Astrocyte of the spinal cord (primary cell): Measurements from ENCODE around the gene CGN.

Experiments
- DNase-seq: peaks from one replicate; pipeline ENCODE4 v3.0.0; 2011; ENCODE audit warnings: low read depth, low spot score
- H3K4me3 ChIP-seq: 2 replicates; pipeline ENCODE4 v1.5.1; 2011; ENCODE audit warnings: low read depth, mild to moderate bottlenecking, low read length, moderate library complexity
- in situ Hi-C: cut with HindIII; loops from 2 replicates; pipeline ENCODE4 v1.10.0; 2017; ENCODE audit warnings: low sequenced_read_pairs
- TF ChIP-seq, protein P1 (sequence below): IDR thresholded peaks from 2 replicates; pipeline ENCODE4 v1.5.1; 2012; ENCODE audit warnings: low read depth, mild to moderate bottlenecking, low read length, inconsistent platforms

Gene CGN

DNA sequence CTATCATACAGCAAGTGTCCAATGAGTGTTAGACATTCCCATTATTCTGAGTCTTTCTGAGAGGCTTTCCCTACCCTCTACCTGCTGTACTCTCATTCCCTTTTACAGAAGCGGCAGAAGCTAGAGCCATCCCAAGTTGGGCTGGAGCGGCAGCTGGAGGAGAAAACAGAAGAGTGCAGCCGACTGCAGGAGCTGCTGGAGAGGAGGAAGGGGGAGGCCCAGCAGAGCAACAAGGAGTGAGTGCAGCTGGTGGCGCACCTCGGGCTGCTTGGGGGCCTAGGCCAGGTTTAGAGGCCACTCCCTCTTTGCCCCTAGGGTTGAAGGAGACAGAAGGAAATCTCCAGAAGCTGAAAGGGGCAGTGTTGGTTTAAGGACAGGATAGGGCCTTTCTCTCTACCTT is 12.1 kb downstream of the CGN start:
- H3K4me3 ChIP-seq: no peak overlapping the region
- DNase-seq: no peak
- in situ Hi-C loops: no loop called here
- TF ChIP-seq, protein P1, sequence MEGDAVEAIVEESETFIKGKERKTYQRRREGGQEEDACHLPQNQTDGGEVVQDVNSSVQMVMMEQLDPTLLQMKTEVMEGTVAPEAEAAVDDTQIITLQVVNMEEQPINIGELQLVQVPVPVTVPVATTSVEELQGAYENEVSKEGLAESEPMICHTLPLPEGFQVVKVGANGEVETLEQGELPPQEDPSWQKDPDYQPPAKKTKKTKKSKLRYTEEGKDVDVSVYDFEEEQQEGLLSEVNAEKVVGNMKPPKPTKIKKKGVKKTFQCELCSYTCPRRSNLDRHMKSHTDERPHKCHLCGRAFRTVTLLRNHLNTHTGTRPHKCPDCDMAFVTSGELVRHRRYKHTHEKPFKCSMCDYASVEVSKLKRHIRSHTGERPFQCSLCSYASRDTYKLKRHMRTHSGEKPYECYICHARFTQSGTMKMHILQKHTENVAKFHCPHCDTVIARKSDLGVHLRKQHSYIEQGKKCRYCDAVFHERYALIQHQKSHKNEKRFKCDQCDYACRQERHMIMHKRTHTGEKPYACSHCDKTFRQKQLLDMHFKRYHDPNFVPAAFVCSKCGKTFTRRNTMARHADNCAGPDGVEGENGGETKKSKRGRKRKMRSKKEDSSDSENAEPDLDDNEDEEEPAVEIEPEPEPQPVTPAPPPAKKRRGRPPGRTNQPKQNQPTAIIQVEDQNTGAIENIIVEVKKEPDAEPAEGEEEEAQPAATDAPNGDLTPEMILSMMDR: no peak

DNA sequence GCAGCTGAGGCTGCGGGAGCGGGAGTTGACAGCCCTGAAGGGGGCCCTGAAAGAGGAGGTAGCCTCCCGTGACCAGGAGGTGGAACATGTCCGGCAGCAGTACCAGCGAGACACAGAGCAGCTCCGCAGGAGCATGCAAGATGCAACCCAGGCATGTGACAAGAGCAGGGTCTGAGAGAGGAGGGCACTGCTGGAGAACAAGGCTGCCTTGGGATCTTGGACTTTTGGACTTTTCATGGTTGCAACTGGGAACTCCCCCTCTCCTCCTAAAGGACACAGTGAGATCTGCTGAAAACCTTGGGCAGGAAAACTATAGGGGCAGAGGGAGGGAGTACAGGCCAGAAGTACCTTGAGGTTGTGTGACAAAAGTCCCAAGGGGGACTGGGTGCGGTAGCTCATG is 13.5 kb downstream of the CGN start:
- H3K4me3 ChIP-seq: no peak overlapping the region
- in situ Hi-C loops: no loop called here
- TF ChIP-seq, protein P1: no peak
- DNase-seq: no peak

DNA sequence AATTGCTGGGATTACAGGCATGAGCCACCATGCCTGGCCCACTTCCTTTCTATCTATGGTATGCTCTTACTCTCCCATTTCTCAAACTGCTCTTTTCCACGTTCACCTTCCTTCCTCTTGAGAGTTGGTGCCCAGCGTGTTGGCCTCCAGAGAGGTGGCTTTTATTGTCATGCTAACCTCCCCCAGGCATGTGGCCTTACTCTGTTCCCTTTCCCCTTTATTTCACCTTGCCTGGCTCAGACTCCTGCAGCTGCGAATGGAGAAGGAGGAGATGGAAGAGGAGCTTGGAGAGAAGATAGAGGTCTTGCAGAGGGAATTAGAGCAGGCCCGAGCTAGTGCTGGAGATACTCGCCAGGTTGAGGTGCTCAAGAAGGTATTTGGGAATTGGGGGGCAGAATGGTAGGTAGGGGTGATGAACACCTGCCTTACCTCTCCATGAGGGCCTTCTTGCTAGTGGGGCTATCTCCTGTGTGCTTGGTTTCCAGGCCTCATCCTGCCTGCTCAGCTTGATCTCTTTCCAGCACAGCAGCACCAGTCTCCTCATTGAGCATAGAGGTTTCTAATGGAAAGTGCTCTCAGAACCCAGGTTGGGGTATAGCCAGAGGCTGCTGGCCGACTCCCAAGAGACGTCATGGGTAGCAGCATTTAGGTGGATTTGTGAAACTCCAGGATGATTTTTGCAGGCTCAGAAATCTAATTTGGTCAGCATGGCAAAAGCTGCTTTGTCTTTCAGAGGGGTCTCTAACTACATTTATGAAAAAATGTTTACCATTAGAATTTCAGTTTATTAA is 15.7 kb downstream of the CGN start:
- TF ChIP-seq, protein P1: no peak
- no peak for DNase-seq
- in situ Hi-C loops: no loop called here
- no peak overlapping the region for H3K4me3 ChIP-seq

DNA sequence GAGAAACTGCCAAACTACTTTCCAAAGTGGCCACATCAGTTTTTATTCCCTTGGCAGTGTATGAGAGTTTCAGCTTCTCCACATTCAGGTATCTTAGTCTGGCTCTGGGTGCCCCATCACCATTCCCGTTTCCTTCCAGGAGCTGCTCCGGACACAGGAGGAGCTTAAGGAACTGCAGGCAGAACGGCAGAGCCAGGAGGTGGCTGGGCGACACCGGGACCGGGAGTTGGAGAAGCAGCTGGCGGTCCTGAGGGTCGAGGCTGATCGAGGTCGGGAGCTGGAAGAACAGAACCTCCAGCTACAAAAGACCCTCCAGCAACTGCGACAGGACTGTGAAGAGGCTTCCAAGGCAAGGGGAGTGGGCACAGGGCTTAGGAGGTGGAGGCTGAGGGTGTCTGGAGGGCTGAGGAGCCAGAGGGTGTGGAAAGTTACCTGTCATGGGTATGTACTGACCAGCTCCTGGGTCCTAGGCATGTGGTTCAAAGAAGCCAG is 18.1 kb downstream of the CGN start:
- in situ Hi-C loops: no loop called here
- H3K4me3 ChIP-seq: no peak overlapping the region
- TF ChIP-seq, protein P1: no peak
- no peak for DNase-seq

DNA sequence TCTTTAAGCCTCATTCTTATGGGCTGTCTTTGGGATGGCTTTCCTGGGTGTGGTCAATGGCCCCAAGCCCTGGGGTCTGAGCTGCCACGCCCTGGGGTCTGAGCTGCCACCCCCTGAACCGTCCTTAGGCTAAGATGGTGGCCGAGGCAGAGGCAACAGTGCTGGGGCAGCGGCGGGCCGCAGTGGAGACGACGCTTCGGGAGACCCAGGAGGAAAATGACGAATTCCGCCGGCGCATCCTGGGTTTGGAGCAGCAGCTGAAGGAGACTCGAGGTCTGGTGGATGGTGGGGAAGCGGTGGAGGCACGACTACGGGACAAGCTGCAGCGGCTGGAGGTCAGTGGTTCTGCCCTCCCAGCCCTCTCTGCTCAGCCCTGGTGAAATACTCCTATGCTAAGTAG is 18.6 kb downstream of the CGN start:
- in situ Hi-C loops: no loop called here

DNA sequence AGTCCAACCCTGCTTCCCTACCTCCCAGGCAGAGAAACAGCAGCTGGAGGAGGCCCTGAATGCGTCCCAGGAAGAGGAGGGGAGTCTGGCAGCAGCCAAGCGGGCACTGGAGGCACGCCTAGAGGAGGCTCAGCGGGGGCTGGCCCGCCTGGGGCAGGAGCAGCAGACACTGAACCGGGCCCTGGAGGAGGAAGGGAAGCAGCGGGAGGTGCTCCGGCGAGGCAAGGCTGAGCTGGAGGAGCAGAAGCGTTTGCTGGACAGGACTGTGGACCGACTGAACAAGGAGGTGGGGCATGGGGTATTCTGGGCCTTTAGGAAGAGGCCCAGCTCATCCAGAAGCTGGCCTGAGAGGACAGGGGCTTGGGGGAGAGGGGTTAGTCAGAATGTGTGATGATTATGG is 19.3 kb downstream of the CGN start:
- in situ Hi-C loops: no loop called here
- no peak for DNase-seq
- TF ChIP-seq, protein P1: no peak
- H3K4me3 ChIP-seq: no peak overlapping the region

More for the DNA sequence above, 18.6 kb downstream of the CGN start:
- H3K4me3 ChIP-seq: no peak overlapping the region
- DNase-seq: no peak
- TF ChIP-seq, protein P1: no peak
